GM18511 (cell line): ENCODE measurements around the gene STAG1.
"Not testable (repeated sequence)": the region's sequence is repeated elsewhere in the genome, so short reads cannot be mapped to it uniquely, and the experiment has no call there.

ENCODE experiments used
- ATAC-seq: cut with Tn5 transposase; IDR thresholded peaks from one replicate; pipeline ENCODE4 v1.9.1; 2021; ENCODE audit warnings: mild to moderate bottlenecking, moderate library complexity; ENCODE audit not compliant: unreplicated experiment

STAG1 gene

GRCh38 chr3:136657526-136657925, 94.7 kb downstream of the STAG1 start:
- ATAC-seq = no peak

GRCh38 chr3:136653628-136654027, 98.5 kb downstream of the STAG1 start:
- no peak for ATAC-seq

- no peak for ATAC-seq
Measured at GRCh38 chr3:136651581-136651980, 100.6 kb downstream of the STAG1 start.

GRCh38 chr3:136650461-136650860, 101.7 kb downstream of the STAG1 start:
- no peak for ATAC-seq

- peak; percentile 79 for ATAC-seq
Measured at GRCh38 chr3:136645915-136646314, 106.3 kb downstream of the STAG1 start.

GRCh38 chr3:136644212-136644611, 108.0 kb downstream of the STAG1 start:
- ATAC-seq = no peak

GRCh38 chr3:136643380-136643779, 108.8 kb downstream of the STAG1 start:
- not testable (repeated sequence) for ATAC-seq

GRCh38 chr3:136642711-136643110, 109.5 kb downstream of the STAG1 start:
- no peak for ATAC-seq

- no peak for ATAC-seq
Measured at GRCh38 chr3:136639069-136639468, 113.1 kb downstream of the STAG1 start.

- ATAC-seq = no peak
Measured at GRCh38 chr3:136637176-136637575, 115.0 kb downstream of the STAG1 start.

GRCh38 chr3:136634821-136635220, 117.4 kb downstream of the STAG1 start:
- ATAC-seq = no peak

- ATAC-seq = no peak
Measured at GRCh38 chr3:136632625-136633081, 119.5 kb downstream of the STAG1 start.

- ATAC-seq = no peak
Measured at GRCh38 chr3:136631424-136631823, 120.8 kb downstream of the STAG1 start.

GRCh38 chr3:136630915-136631314, 121.3 kb downstream of the STAG1 start:
- ATAC-seq = no peak

GRCh38 chr3:136626493-136626892, 125.7 kb downstream of the STAG1 start:
- ATAC-seq = no peak

GRCh38 chr3:136624894-136625815, 127.0 kb downstream of the STAG1 start:
- peak; percentile 67 for ATAC-seq

GRCh38 chr3:136624371-136624770, 127.8 kb downstream of the STAG1 start:
- ATAC-seq = no peak

GRCh38 chr3:136621628-136622027, 130.6 kb downstream of the STAG1 start:
- ATAC-seq = no peak

- no peak for ATAC-seq
Measured at GRCh38 chr3:136620436-136620835, 131.7 kb downstream of the STAG1 start.

- not testable (repeated sequence) for ATAC-seq
Measured at GRCh38 chr3:136617969-136618525, 134.1 kb downstream of the STAG1 start.

GRCh38 chr3:136617198-136617597, 135.0 kb downstream of the STAG1 start:
- ATAC-seq = no peak

GRCh38 chr3:136612512-136612911, 139.7 kb downstream of the STAG1 start:
- no peak for ATAC-seq
